Cardiac fibroblast (primary cell): ENCODE results near the gene TBC1D25.

ENCODE experiments used
- DNase-seq, 2 donors: peaks; one replicate each; pipeline versions ENCODE4 v3.0.0 to v3.0.0-alpha.2; 2010; ENCODE audit warnings: low read depth in 2 of 2
- H3K4me3 ChIP-seq, 2 donors: replicated peaks in 1 of 2; 1 replicate in 1 of 2; 2 replicates in 1 of 2; pipeline ENCODE4 v1.5.1; 2011; ENCODE audit warnings: low read depth in 2 of 2, low read length in 2 of 2, mild to moderate bottlenecking in 2 of 2, moderate library complexity in 1 of 2
- TF ChIP-seq, protein P1 (sequence below): IDR thresholded peaks from one replicate; pipeline ENCODE4 v1.5.1; 2011; ENCODE audit warnings: low read depth, mild to moderate bottlenecking, low read length, inconsistent platforms

Gene TBC1D25

DNA sequence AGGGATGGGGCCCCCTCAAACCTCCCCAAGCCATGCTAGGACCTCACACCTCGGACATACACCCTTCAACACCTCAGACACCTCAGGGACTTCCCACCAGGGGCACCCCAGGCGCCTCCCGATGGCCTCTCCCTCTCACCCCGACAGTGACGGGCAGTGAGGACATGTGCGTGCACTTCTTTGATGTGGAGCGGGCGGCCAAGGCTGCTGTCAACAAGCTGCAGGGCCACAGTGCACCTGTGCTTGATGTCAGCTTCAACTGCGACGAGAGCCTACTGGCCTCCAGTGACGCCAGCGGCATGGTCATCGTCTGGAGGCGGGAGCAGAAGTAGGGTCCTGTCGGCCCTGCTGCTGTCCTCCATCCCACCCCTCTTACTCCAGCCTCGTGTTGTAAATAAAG, 65.2 kb downstream of the TBC1D25 start:
- DNase-seq = no peak
- H3K4me3 ChIP-seq = no peak overlapping the region
- TF ChIP-seq, protein P1, sequence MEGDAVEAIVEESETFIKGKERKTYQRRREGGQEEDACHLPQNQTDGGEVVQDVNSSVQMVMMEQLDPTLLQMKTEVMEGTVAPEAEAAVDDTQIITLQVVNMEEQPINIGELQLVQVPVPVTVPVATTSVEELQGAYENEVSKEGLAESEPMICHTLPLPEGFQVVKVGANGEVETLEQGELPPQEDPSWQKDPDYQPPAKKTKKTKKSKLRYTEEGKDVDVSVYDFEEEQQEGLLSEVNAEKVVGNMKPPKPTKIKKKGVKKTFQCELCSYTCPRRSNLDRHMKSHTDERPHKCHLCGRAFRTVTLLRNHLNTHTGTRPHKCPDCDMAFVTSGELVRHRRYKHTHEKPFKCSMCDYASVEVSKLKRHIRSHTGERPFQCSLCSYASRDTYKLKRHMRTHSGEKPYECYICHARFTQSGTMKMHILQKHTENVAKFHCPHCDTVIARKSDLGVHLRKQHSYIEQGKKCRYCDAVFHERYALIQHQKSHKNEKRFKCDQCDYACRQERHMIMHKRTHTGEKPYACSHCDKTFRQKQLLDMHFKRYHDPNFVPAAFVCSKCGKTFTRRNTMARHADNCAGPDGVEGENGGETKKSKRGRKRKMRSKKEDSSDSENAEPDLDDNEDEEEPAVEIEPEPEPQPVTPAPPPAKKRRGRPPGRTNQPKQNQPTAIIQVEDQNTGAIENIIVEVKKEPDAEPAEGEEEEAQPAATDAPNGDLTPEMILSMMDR = no peak

DNA sequence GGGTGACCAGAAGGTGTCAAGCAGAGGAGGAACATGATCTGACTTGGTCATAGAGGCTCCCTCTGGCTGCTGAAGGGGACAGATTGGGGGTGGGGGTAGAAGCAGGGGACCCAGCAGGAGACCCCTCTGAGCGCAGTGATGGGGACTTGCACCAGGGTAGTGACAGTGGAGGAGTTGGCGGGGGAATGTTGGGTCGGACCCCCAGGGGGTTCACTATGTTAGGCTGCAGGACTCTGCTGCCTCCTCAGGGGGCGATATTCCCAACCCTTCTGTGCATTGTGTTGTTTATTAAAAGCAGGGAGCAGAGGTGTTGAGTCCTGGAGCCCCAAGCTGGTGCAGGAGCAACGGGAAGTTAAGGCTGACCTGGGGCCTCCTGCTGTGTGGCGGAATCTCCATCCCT, 66.6 kb downstream of the TBC1D25 start:
- TF ChIP-seq, protein P1 = peak; percentile 32
- no peak for DNase-seq
- H3K4me3 ChIP-seq = no peak overlapping the region

DNA sequence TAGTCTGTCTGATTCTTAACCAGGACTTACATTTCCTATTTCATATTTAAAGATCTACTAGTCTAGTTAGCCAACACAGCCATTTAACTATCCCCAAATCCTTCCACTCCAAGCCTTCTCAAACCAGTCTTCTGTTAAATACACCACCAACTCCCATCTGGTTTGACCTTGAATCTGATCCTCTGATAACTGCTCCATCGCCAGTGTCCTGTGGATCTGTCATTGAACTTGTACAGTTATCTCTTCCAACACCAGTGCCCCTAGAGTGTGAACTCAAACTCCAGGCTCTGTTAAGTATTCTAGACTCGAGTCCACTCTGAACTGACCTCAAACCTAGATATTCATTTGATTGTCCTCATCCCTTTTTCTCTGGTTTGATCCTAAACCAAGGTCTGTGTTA, 72.2 kb downstream of the TBC1D25 start:
- TF ChIP-seq, protein P1 = no peak
- no peak overlapping the region for H3K4me3 ChIP-seq
- no peak for DNase-seq
